Chondrocyte (in vitro differentiated cells): ENCODE data around the gene OR10R2. TPM values are rescaled to one million over a fixed set of nuclear protein-coding genes. Genes with fewer than 3 reads are reported as not detected.

ENCODE experiments used
- DNase-seq: peaks from one replicate; pipeline ENCODE4 v3.0.0; 2021; ENCODE audit warnings: mixed read lengths, low spot score
- H3K27ac Mint-ChIP-seq: one replicate; pipeline ENCODE4 v1.8.0; 2021; ENCODE audit warnings: mild to moderate bottlenecking, moderate library complexity, mixed read lengths; ENCODE audit not compliant: unreplicated experiment
- H3K27me3 Mint-ChIP-seq: 2 replicates; pipeline ENCODE4 v1.8.0; 2021; ENCODE audit warnings: low read depth, mixed read lengths
- H3K36me3 Mint-ChIP-seq: 2 replicates; pipeline ENCODE4 v1.8.0; 2021; ENCODE audit warnings: low read depth, mixed read lengths
- H3K4me1 Mint-ChIP-seq: 2 replicates; pipeline ENCODE4 v1.8.0; 2021; ENCODE audit warnings: low read depth, mild to moderate bottlenecking, mixed read lengths
- H3K4me3 Mint-ChIP-seq: one replicate; pipeline ENCODE4 v1.8.0; 2021; ENCODE audit warnings: mild to moderate bottlenecking, moderate library complexity, mixed read lengths; ENCODE audit not compliant: unreplicated experiment
- H3K9me3 Mint-ChIP-seq: 2 replicates; pipeline ENCODE4 v1.8.0; 2021; ENCODE audit warnings: low read depth, mixed read lengths
- CTCF ChIP-seq: fragments of 200-600 bp; sonication (generic); IDR thresholded peaks from 2 replicates; pipeline ENCODE4 v1.5.0; 2021; ENCODE audit warnings: antibody characterized with exemption, mild to moderate bottlenecking, moderate library complexity
- total RNA-seq: library from RNA; stranded (reverse); gene quantifications from 3 replicates; pipeline ENCODE4 v1.2.1, GENCODE V29; 2021

Gene OR10R2
- total RNA-seq, 1 donor from 2014 or later: not detected

- no peak overlapping the region for H3K27ac Mint-ChIP-seq
- no peak for DNase-seq
- H3K36me3 Mint-ChIP-seq: no peaks in the 10 kb centered on the region
- no peak for TF ChIP-seq CTCF
- no peak overlapping the region for H3K4me3 Mint-ChIP-seq
- H3K27me3 Mint-ChIP-seq: peaks cover 12% of the 10 kb centered on the region
- peaks cover 9% of the 10 kb centered on the region for H3K4me1 Mint-ChIP-seq
- peaks cover 2% of the 10 kb centered on the region for H3K9me3 Mint-ChIP-seq
These were observed 35.5 kb downstream of the OR10R2 start for GRCh38 chr1:158507511-158507910.

- H3K27me3 Mint-ChIP-seq: peaks cover 8% of the 10 kb centered on the region
- H3K36me3 Mint-ChIP-seq: no peaks in the 10 kb centered on the region
- DNase-seq: no peak
- no peak for TF ChIP-seq CTCF
- peaks cover 9% of the 10 kb centered on the region for H3K4me1 Mint-ChIP-seq
- H3K27ac Mint-ChIP-seq: no peak overlapping the region
- no peaks in the 10 kb centered on the region for H3K9me3 Mint-ChIP-seq
- H3K4me3 Mint-ChIP-seq: no peak overlapping the region
These were observed 37.6 kb downstream of the OR10R2 start for GRCh38 chr1:158509471-158510156.

- Mint-ChIP-seq H3K4me1 (no peaks in the 10 kb centered on the region), H3K27ac (no peak overlapping the region), H3K9me3 (no peaks in the 10 kb centered on the region), H3K4me3 (no peak overlapping the region), H3K27me3 (peaks cover 2% of the 10 kb centered on the region), H3K36me3 (no peaks in the 10 kb centered on the region)
- no peak for TF ChIP-seq CTCF
- DNase-seq: no peak
These were observed 44.9 kb downstream of the OR10R2 start for GRCh38 chr1:158516966-158517365.

- Mint-ChIP-seq H3K27me3 (peaks cover 3% of the 10 kb centered on the region), H3K9me3 (peaks cover 11% of the 10 kb centered on the region), H3K4me1 (no peaks in the 10 kb centered on the region), H3K4me3 (no peak overlapping the region), H3K27ac (no peak overlapping the region), H3K36me3 (no peaks in the 10 kb centered on the region)
- no peak for DNase-seq
- TF ChIP-seq CTCF: no peak
These were observed 48.0 kb downstream of the OR10R2 start for GRCh38 chr1:158520021-158520420.

- no peak for DNase-seq
- Mint-ChIP-seq H3K4me1 (no peaks in the 10 kb centered on the region), H3K4me3 (no peak overlapping the region), H3K27me3 (peaks cover 3% of the 10 kb centered on the region), H3K36me3 (no peaks in the 10 kb centered on the region), H3K27ac (no peak overlapping the region), H3K9me3 (peaks cover 12% of the 10 kb centered on the region)
- TF ChIP-seq CTCF: no peak
These were observed 49.1 kb downstream of the OR10R2 start for GRCh38 chr1:158520955-158521665.
